Measurements from ENCODE around the gene SWSAP1. TPM values are rescaled to one million over a fixed set of nuclear protein-coding genes. Genes with fewer than 3 reads are reported as not detected.

SWSAP1 gene
- total RNA-seq, 6 experiments from 2014 or later, result 1.2 to 2.2 (median 1.6) TPM

- Mint-ChIP-seq H3K27ac (no peak overlapping the region), H3K4me3 (peak overlapping the region; percentile 90; the same call in 1 of the 2 replicates), H3K9me3 (no peaks in the 10 kb centered on the region), H3K36me3 (ENCODE audit: low read depth) (no peaks in the 10 kb centered on the region), H3K4me1 (ENCODE audit: low read depth) (peaks cover 29% of the 10 kb centered on the region), H3K27me3 (ENCODE audit: insufficient read depth) (no peaks in the 10 kb centered on the region)
- no peak for DNase-seq
- TF ChIP-seq CTCF (IDR thresholded peaks at IDR 0.05), result no peak
Measured at GRCh38 chr19:11383706-11384048, 9.2 kb downstream of the SWSAP1 start.

DNA sequence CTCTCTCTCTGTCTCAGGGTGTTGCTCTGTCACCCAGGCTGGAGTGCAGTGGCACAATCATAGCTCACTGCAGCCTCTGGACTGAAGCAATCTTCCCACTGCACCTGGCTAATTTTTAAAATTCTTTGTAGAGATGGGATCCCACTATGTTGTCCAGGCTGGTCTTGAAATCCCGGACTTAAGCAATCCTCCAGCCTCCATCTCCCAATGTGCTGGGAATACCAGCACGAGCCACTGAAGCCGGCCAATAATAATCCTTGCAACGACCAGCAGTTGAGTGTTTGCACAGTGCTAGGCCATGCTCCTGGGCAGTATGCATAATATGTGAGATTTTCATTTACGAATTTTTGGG lies 10.3 kb downstream of the SWSAP1 start:
- no peak for TF ChIP-seq CTCF (IDR thresholded peaks at IDR 0.05)
- Mint-ChIP-seq H3K4me3 (peak overlapping the region; percentile 90; the same call in 1 of the 2 replicates), H3K9me3 (no peaks in the 10 kb centered on the region), H3K4me1 (ENCODE audit: low read depth) (peaks cover 24% of the 10 kb centered on the region), H3K27me3 (ENCODE audit: insufficient read depth) (no peaks in the 10 kb centered on the region), H3K36me3 (ENCODE audit: low read depth) (no peaks in the 10 kb centered on the region), H3K27ac (no peak overlapping the region)
- no peak for DNase-seq

DNA sequence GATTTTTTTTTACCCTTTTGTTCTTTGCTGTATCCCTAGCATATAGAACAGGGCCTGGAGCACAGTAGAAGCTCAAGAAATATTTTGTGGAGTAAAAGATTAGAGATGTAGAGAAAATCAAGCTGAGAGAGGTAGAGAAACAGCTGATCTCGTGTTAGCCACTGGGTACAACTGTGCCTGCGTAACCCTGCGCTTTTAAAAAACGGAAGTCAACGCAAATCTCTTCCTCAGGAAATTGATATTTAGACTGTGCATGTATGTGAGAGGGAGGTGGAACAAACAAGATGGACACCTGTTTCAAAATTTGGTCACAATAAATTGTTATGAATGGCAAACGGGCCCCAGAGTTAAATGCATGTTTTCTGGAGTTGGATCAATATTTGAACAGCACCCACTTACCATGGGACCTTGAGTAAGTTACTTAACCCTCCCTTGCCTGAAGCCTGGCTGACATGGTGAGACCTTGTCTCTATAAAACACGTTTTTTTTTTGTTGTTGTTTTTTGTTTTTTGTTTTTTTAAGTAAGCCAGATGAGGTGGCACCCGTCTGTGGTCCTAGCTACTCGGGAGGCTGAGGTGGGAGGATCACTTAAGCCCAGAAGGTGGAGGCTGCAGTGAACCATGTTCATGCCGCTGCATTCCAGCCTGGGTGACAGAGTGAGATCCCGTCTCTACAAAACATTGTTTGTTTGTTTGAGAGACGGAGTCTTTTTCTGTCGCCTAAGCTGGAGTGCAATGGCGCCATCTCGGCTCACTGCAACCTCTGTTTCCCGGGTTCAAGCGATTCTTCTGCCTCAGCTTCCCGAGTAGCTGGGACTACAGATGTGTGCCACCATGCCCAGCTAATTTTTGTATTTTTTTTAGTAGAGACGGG lies 12.9 kb downstream of the SWSAP1 start:
- H3K36me3 Mint-ChIP-seq (ENCODE audit: low read depth), result no peaks in the 10 kb centered on the region
- H3K4me3 Mint-ChIP-seq, result no peak overlapping the region
- H3K9me3 Mint-ChIP-seq, result no peaks in the 10 kb centered on the region
- no peak for TF ChIP-seq CTCF (IDR thresholded peaks at IDR 0.05)
- no peak overlapping the region for H3K27ac Mint-ChIP-seq
- no peaks in the 10 kb centered on the region for H3K27me3 Mint-ChIP-seq (ENCODE audit: insufficient read depth)
- H3K4me1 Mint-ChIP-seq (ENCODE audit: low read depth), result peaks cover 4% of the 10 kb centered on the region; the same call in 1 of the 2 replicates
- no peak for DNase-seq

DNA sequence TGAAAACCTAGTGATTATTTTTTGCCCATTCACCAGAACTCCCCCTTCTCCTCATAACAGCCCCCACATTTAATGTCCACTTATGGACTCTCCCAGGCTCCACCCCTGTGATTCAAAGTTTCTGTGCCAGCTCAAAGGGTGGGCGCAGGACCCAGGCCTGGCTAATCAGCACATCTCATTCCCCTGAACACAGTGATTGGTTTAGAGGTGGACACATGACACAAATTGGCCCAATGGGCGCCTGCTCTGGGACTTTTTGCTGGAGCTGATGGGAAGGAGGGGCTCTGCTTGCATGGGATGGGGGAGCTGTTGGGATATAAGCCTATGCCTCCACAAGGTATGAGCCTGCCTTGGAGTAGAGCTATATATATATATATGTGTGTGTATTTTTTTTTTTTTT lies 15.9 kb downstream of the SWSAP1 start:
- H3K27ac Mint-ChIP-seq, result no peak overlapping the region
- H3K27me3 Mint-ChIP-seq (ENCODE audit: insufficient read depth), result no peaks in the 10 kb centered on the region; the same call in 1 of the 2 replicates

DNA sequence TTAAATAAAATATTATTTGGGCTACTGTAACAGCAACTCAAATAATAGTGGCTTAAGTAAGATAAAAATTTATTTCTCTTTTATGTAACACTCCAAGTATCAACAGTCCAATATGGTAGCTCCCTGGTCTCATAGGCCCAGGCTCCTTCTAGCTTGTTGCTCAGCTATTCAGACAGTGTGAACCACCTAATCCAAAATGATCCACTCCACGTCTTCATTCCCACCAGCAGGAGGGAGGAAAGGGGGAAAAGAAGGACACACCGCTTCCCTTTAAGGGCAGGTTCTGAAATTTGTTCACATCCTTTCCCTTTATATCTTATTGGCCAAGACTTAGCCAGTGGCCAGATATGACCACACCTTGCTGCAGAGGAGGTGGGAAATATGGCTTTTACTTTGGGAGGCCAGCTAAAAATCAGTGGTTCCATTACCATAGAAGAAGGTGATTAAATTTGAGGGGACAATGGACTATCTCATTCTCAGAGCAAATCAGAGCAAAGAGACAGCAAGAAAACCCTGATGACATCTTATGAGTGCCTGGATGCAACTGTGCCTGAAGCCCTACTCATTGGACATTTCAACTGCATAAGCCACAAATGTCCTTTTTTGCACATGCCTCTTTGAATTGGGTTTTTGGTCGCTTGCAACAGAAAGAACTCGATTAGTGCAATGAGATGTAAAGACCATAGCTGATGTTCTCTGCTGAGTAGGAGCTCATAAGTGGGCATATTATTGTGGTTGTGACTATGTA lies 16.6 kb downstream of the SWSAP1 start:
- no peak overlapping the region for H3K4me3 Mint-ChIP-seq
- peaks cover 16% of the 10 kb centered on the region for H3K4me1 Mint-ChIP-seq (ENCODE audit: low read depth)
- TF ChIP-seq CTCF (IDR thresholded peaks at IDR 0.05), result no peak
- H3K36me3 Mint-ChIP-seq (ENCODE audit: low read depth), result peaks cover 6% of the 10 kb centered on the region
- DNase-seq, result no peak
- no peak overlapping the region for H3K27ac Mint-ChIP-seq
- H3K27me3 Mint-ChIP-seq (ENCODE audit: insufficient read depth), result no peaks in the 10 kb centered on the region; the same call in 1 of the 2 replicates
- H3K9me3 Mint-ChIP-seq, result no peaks in the 10 kb centered on the region

More for the DNA sequence above, 15.9 kb downstream of the SWSAP1 start:
- no peak for TF ChIP-seq CTCF (IDR thresholded peaks at IDR 0.05)
- Mint-ChIP-seq H3K4me1 (ENCODE audit: low read depth) (peaks cover 16% of the 10 kb centered on the region), H3K4me3 (no peak overlapping the region), H3K9me3 (no peaks in the 10 kb centered on the region), H3K36me3 (ENCODE audit: low read depth) (peaks cover 6% of the 10 kb centered on the region)
- no peak for DNase-seq
